A549 treated with RU486 at 1 μM for 4 hours (cell line): ENCODE data around the gene BORCS8. TPM values are rescaled to one million over a fixed set of nuclear protein-coding genes. Genes with fewer than 3 reads are reported as not detected.

Experiments
- total RNA-seq: library from RNA; stranded (reverse); fragments of 200-300 nt; extraction: Qiagen RNA extraction; gene quantifications from 5 replicates; pipeline ENCODE4 v1.2.3, GENCODE V29; 2022; ENCODE audit warnings: low read depth

The BORCS8 gene
- total RNA-seq: 7.5 to 11.7 TPM (median 11.2 TPM) in 5 replicates

DNA sequence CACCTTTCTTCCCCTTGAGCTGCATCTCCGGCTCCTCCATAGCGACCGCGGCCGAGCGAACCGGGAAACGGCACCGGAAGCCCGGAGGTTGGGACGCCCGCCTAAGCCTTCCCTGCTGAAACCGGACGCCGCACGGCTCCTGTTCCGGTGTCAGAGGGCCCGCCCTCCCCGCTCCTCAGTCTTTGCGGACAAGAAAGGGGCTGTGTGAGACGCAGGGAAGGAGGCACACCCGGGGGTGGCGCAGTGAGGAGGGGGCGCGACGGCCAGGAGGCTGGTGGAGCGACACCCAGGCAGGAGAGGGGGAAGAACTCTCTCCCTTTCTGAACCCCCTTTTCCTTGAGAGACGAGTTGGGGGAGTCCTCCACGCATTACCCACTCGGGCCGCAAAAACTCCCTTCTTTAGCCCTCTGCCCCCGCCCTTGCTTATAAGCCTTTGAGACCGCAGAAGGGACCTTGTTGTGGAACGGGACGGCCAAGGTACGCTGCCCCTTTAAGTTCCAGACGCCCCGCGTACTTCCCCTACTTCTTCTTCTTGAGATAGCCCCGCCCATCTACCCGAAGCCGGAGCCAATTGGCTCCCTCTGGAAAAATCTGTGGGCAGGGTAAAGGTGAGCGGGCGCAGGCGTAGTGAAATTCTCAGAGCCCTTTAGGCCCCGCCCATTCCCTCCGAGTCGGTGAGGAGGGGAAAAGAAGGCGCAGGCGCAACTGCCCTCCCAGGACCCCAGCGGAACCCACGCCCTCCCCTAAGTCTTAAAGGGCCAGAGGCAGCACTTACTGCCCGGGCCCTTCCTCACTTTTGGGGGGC, at the start of gene BORCS8, which contains the start of gene RFXANK:
Gene BORCS8 (minus strand): TSS at position 75 of the 805 bp plus-strand sequence. CDS start 35 bp downstream, at position 40.
Gene RFXANK (plus strand): TSS at position 181 of the 805 bp plus-strand sequence. CDS start 1,689 bp downstream, outside the sequence.

DNA sequence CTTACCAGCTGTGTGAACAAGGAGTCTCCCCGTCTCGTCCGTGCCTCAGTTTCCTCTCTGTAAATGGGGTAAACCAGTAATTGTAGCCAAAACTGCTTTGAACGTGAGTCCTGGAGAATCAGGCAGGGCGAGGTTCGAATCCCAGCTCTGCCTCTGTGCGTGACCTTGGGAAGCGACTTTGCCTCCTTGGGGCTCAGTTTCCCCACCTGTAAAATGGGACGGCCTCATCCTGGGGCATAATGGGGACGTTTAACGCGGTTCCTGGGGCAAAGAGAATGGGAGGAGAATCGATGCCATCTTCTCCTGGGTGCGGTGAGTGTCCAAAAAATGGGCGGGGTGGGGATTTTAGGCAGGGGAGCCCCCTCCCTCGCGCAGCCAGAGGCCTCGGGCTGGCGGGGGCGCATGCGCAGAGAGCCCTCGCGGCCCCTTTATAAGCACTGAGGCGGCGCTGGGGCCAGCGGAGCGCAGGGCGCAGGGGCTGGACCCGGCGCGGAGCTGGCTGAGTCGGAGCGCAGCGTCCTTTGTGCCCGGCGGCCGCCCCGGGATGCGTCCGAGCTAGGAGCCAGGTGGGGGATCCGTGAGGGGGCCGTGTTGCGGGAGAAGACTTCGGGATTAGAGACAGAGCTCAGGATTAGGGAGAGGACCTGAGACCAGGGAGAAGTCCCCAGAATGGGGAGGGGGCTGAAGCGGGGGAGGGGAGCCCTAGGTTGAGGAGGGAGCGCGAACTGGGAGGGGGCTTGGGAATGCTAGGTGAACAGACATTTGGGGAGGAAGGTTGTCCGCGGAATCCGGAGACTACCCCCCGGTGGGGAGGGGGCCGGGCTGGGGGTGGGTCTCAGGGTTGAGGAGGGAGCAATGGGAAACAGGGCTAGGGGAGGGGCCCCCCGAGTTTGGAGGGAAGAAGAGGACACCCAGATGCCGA, 19.8 kb upstream of the BORCS8 start, which contains the start of gene NCAN:
Gene NCAN (plus strand): TSS at position 460 of the 922 bp plus-strand sequence. CDS start 4,996 bp downstream, outside the sequence.

DNA sequence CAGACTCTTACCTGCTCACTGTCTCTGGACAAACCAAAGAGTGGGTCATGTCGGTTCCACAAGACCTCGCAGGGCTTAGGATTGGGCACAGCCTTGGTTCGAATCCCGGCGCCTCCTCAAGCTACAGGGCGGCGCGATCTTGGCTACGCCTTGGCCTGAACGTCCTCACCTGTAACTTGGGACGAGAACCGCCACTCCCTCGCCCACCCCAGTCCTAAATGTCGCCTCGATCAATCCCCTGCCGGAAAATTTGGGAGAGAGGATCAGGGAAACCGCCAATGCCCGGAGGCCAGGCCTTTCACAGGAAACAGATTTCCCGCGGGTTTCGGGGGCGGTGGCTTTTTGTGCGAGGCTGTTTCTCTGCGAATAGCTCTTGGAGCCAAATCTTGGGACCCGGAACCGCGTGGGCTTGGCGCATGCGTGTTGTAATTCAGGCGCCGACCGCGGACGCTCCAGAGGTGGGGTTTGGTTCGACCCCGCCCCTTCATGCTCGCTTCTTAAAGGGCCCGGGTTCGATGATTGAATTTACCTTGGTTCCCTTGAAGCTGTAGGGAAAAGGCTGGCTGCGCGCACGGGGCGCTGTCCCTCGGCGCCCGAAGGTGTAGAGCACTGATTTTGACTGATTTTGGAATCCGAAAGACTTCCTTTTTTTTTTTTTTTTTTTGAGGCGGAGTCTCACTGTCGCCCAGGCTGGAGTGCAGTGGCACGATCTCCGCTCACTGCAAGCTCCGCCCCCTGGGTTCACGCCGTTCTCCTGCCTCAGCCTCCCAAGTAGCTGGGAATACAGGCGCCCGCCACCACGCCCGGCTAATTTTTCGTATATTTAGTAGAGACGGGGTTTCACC, 11.3 kb upstream of the BORCS8 start, which contains the start of gene NR2C2AP:
Gene NR2C2AP (minus strand): TSS at position 403 of the 845 bp plus-strand sequence. CDS start 354 bp downstream, at position 49.

GRCh38 chr19:19170053-19170872, 21.7 kb downstream of the BORCS8 start, which contains the start of gene MEF2B:
TSS of gene MEF2B (minus strand) at chr19:19170263. CDS start at chr19:19150735, 19,528 bp downstream.

DNA sequence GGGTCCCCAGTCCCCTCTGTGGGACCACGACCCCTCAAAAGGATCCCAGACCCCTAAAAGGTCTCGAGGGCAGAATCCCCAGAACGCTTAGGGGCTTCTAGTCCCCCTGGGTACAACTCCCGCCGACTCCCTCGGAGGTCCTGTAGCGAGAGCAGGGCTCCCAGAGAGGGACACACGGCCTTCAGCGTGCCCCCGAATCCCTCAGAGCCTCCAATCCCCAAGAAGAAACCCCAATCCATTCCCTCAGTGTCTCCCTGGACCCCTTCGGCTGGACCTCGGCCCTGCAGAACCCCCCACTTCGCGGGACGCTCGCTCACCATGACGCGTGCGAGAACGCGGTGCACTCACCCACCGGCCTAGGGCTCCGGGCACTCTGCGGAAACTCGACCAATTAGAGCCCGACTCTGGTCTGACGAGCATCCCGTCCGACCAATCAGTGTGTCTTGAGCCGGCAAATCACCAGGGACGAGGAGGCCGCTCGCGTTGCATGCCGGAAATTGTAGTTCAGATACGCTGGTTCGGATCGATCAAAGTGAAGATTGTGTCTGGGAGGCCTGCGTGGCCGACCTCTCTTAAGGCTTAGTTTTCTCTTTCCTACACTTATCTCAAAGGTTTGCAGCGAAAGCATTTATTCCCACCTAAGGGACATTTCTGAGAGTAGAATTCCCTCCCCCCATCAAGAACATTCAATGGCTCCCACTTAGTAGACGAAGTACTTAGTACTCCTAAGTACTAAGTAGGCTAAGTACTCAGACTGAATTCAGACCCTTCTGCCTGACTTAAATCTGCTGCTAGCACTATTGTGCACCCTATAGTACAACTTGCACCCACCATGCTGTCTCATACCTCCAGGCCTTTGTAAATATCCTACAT, 53.6 kb downstream of the BORCS8 start, which contains the start of gene TMEM161A:
Gene TMEM161A (minus strand): TSS at position 370 of the 873 bp plus-strand sequence. CDS start 50 bp downstream, at position 320.

Other genes starting within 250 kb of the BORCS8 start
- 22.9 to 33.5 TPM (median 29.4 TPM) in 5 replicates for gene SUGP2, start 158.6 kb downstream of the BORCS8 start, total RNA-seq
- 25.7 to 30.8 TPM (median 28.4 TPM) in 5 replicates for gene ARMC6, start 158.5 kb downstream of the BORCS8 start, total RNA-seq
- gene SLC25A42, start 128.2 kb downstream of the BORCS8 start, total RNA-seq: 0.34 to 0.94 TPM (median 0.66 TPM) in 5 replicates
- 18.4 to 26.4 TPM (median 24.2 TPM) in 5 replicates for gene TMEM161A, start 53.7 kb downstream of the BORCS8 start, total RNA-seq
- gene MEF2B, start 21.9 kb downstream of the BORCS8 start, total RNA-seq: 0.24 to 1.1 TPM (median 0.27 TPM) in 5 replicates
- 31.0 to 50.4 TPM (median 42.5 TPM) in 5 replicates for gene RFXANK, start 106 bp upstream of the BORCS8 start, total RNA-seq
- gene NR2C2AP, start 11.3 kb upstream of the BORCS8 start, total RNA-seq: 31.1 to 34.5 TPM (median 31.8 TPM) in 5 replicates
- 0.03 to 0.23 TPM (median 0.05 TPM) in 3 of 5 replicates, not detected in the others for gene NCAN, start 19.8 kb upstream of the BORCS8 start, total RNA-seq
- gene TM6SF2, start 81.1 kb upstream of the BORCS8 start, total RNA-seq: 0.34 to 0.87 TPM (median 0.51 TPM) in 5 replicates
- 23.1 to 30.6 TPM (median 26.1 TPM) in 5 replicates for gene SUGP1, start 128.4 kb upstream of the BORCS8 start, total RNA-seq
- 10.5 to 14.4 TPM (median 12.2 TPM) in 5 replicates for gene MAU2, start 128.7 kb upstream of the BORCS8 start, total RNA-seq
- gene GATAD2A, start 213.5 kb upstream of the BORCS8 start, total RNA-seq: 41.2 to 53.3 TPM (median 44.7 TPM) in 5 replicates